GM23338 (cell line): ENCODE results near the gene RNU6-9. TPM values are rescaled to one million over a fixed set of nuclear protein-coding genes. Genes with fewer than 3 reads are reported as not detected.

ENCODE experiments used
- CREB1 ChIP-seq: fragments of 250-450 bp; sonication (Bioruptor Pico); IDR thresholded peaks from 2 replicates; pipeline ENCODE4 v1.5.0; 2020; ENCODE audit warnings: low read depth, mild to moderate bottlenecking, moderate library complexity
- CTCF ChIP-seq, 2 experiments: fragments of 200-600 bp in 1 of 2; sonication (generic) in 1 of 2; conservative IDR thresholded peaks; 2 replicates each; pipeline versions ENCODE4 v1.5.1 to v1.6.1; 2016 to 2017; ENCODE audit warnings: antibody characterized with exemption in 2 of 2, low read depth in 2 of 2, mild to moderate bottlenecking in 2 of 2, moderate library complexity in 1 of 2
- ETS1 ChIP-seq: IDR thresholded peaks from 2 replicates; pipeline ENCODE4 v1.6.1; 2016; ENCODE audit warnings: antibody characterized with exemption
- NANOG ChIP-seq: IDR thresholded peaks from 2 replicates; pipeline ENCODE4 v1.6.1; 2016; ENCODE audit warnings: antibody characterized with exemption, borderline replicate concordance
- POLR2AphosphoS5 ChIP-seq: IDR thresholded peaks from 2 replicates; pipeline ENCODE4 v1.6.1; 2016; ENCODE audit warnings: antibody characterized with exemption, low read depth
- STAT1 ChIP-seq: IDR thresholded peaks from one replicate; pipeline ENCODE4 v1.6.1; 2016; ENCODE audit warnings: antibody characterized with exemption; ENCODE audit not compliant: unreplicated experiment
- ZNF462 ChIP-seq: fragments of 250-450 bp; sonication (Bioruptor Pico); IDR thresholded peaks from 2 replicates; pipeline ENCODE4 v1.5.0; 2020; ENCODE audit warnings: mild to moderate bottlenecking, moderate library complexity
- polyA plus RNA-seq: library from polyadenylated mRNA; unstranded; fragments of >200 nt; fragmentation: Nextera tagmentation; extraction: Ambion mirVana; gene quantifications from 2 replicates; pipeline ENCODE4 v1.2.1, GENCODE V29; 2016
- total RNA-seq: library from RNA; depleted of rRNA; stranded (reverse); fragments of >200 nt; shearing (Covaris generic); gene quantifications from 2 replicates; pipeline ENCODE4 v1.2.3, GENCODE V29; 2014

Gene RNU6-9
- total and polyA plus RNA-seq, 2 experiments from 2014 or later: not detected

GRCh38 chr19:906480-906879, 13.2 kb downstream of the RNU6-9 start (continued):
- TF ChIP-seq ZNF462 (CRISPR knock-in tag): no peak
- TF ChIP-seq NANOG: no peak
- no peak for TF ChIP-seq CTCF (conservative IDR thresholded peaks at IDR 0.05; ENCODE audit: low read depth in 2 of 2)
- no peak for TF ChIP-seq STAT1
- no peak for TF ChIP-seq CREB1 (CRISPR knock-in tag)
- no peak for TF ChIP-seq ETS1
- no peak for TF ChIP-seq POLR2AphosphoS5
